ENCODE measurements around the gene FUT2.
"Not testable (repeated sequence)": the region's sequence is repeated elsewhere in the genome, so short reads cannot be mapped to it uniquely, and the experiment has no call there.

Gene FUT2

GRCh38 chr19:48680006-48680405, 15.8 kb upstream of the FUT2 start:
- not testable (repeated sequence) for H3K36me3 Mint-ChIP-seq (ENCODE audit: low read depth); H3K27me3 Mint-ChIP-seq; H3K4me1 Mint-ChIP-seq (ENCODE audit: low read depth); H3K4me3 Mint-ChIP-seq; H3K27ac Mint-ChIP-seq; H3K9me3 Mint-ChIP-seq

DNA sequence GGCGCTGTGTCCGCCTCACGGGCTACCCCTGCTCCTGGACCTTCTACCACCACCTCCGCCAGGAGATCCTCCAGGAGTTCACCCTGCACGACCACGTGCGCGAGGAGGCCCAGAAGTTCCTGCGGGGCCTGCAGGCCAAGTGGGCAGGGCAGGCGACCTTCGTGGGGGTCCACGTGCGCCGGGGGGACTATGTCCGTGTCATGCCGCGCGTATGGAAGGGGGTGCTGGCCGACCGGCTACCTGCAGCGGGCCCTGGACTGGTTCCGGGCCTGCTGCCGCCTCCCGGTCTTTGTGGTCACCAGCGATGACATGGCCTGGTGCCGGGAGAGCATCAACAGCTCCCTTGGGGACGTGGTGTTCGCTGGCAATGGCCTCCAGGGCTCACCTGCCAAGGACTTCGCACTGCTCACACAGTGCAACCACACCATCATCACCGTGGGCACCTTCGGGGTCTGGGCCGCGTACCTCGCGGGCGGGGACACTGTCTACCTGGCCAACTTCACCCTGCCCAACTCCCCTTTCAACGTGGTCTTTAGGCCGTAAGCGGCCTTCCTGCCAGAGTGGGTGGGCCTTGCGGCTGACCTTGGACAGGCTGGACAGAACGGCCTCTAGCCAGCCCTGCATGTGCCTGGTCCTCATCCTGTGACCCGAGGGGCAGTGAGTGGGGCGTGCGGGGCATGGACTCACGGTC, 15.2 kb upstream of the FUT2 start:
- H3K36me3 Mint-ChIP-seq (ENCODE audit: low read depth) = no peaks in the 10 kb centered on the region
- no peak overlapping the region for H3K4me3 Mint-ChIP-seq
- H3K9me3 Mint-ChIP-seq = no peaks in the 10 kb centered on the region
- peaks cover under 1% of the 10 kb centered on the region for H3K4me1 Mint-ChIP-seq (ENCODE audit: low read depth)
- no peaks in the 10 kb centered on the region for H3K27me3 Mint-ChIP-seq
- H3K27ac Mint-ChIP-seq = no peak overlapping the region

DNA sequence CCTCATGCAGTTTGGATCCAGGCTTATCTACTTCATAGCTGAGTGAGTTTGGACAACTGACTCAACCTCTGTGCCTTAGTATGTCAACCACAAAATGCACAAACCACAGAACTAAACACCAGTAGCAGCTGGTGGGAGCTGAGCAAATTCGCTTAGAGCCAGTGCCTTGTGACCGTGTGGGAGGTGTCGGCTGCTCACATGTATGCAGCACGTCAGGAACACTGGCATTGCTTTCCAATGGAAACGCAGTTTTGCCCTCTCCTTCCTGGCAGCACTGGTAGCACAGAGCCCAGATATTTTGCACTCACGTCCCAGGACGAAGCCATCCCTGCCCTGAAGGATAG, 14.7 kb upstream of the FUT2 start:
- Mint-ChIP-seq H3K9me3 (no peaks in the 10 kb centered on the region), H3K4me3 (no peak overlapping the region), H3K27me3 (no peaks in the 10 kb centered on the region), H3K36me3 (ENCODE audit: low read depth) (no peaks in the 10 kb centered on the region), H3K4me1 (ENCODE audit: low read depth) (no peaks in the 10 kb centered on the region), H3K27ac (no peak overlapping the region)

DNA sequence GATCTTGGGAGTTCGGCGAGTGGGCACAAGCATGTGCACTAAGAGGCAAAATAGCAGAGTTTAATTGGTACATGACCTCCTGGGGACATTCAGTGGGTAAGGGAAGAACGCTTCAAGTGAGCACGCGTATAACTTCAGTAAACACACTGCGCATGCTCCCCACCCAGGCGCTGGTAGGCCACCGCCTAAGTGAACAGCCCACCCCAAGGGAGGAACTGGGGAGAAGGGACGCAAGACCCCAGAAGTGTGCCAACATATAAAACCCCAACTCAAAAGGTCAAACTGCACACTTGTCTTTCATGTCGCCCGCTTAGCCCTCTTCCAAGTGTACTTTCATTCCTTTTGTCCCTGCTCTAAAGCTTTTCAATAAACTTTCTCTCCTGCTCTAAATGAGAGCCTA, 12.4 kb upstream of the FUT2 start:
- no peak overlapping the region for H3K27ac Mint-ChIP-seq
- H3K4me3 Mint-ChIP-seq = no peak overlapping the region
- no peaks in the 10 kb centered on the region for H3K27me3 Mint-ChIP-seq
- H3K4me1 Mint-ChIP-seq (ENCODE audit: low read depth) = no peaks in the 10 kb centered on the region
- no peaks in the 10 kb centered on the region for H3K36me3 Mint-ChIP-seq (ENCODE audit: low read depth)
- H3K9me3 Mint-ChIP-seq = no peaks in the 10 kb centered on the region

DNA sequence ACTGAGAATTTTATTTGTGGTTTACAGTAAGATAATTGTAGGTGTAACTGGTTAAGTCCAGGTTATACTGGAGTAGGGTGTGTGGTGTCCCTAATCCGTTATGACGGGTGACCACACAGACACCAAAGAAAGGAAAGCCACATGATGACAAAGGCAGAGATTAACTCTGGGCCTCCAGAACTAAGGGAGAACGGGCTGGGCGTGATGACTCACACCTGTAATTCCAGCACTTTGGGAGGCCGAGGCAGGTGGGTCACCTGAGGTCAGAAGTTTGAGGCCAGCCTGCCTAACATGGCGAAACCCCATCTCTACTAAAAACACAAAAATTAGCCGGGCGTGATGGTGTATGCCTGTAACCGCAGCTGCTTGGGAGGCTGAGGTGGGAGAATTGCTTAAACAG, 10.2 kb upstream of the FUT2 start:
- no peaks in the 10 kb centered on the region for H3K27me3 Mint-ChIP-seq
- H3K4me1 Mint-ChIP-seq (ENCODE audit: low read depth) = no peaks in the 10 kb centered on the region
- H3K4me3 Mint-ChIP-seq = no peak overlapping the region
- no peak overlapping the region for H3K27ac Mint-ChIP-seq
- no peaks in the 10 kb centered on the region for H3K9me3 Mint-ChIP-seq
- no peaks in the 10 kb centered on the region for H3K36me3 Mint-ChIP-seq (ENCODE audit: low read depth)

DNA sequence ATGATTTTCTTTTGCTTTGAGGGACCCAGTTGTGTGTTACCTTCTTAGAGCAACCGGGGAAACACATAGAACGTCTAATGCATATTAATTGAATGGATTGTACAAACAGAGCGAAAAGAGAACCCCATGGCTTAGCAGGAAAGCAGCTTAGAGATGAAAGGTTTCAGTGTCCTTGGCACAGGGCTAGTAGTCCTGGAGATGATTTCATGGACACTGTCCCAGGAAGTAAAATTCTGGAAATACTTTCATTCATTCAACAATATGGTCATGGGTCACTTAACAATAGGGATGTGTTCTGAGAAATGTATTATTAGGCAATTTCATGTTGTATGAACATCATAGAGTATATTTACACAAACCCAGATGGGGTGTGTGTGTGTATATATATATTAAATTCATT, 9.7 kb upstream of the FUT2 start:
- no peaks in the 10 kb centered on the region for H3K27me3 Mint-ChIP-seq
- H3K9me3 Mint-ChIP-seq = no peaks in the 10 kb centered on the region
- no peaks in the 10 kb centered on the region for H3K36me3 Mint-ChIP-seq (ENCODE audit: low read depth)
- H3K27ac Mint-ChIP-seq = no peak overlapping the region
- no peak overlapping the region for H3K4me3 Mint-ChIP-seq
- H3K4me1 Mint-ChIP-seq (ENCODE audit: low read depth) = no peaks in the 10 kb centered on the region

GRCh38 chr19:48686637-48687036, 9.1 kb upstream of the FUT2 start:
- H3K36me3 Mint-ChIP-seq (ENCODE audit: low read depth); H3K9me3 Mint-ChIP-seq; H3K4me3 Mint-ChIP-seq; H3K4me1 Mint-ChIP-seq (ENCODE audit: low read depth); H3K27ac Mint-ChIP-seq; H3K27me3 Mint-ChIP-seq: not testable (repeated sequence)

DNA sequence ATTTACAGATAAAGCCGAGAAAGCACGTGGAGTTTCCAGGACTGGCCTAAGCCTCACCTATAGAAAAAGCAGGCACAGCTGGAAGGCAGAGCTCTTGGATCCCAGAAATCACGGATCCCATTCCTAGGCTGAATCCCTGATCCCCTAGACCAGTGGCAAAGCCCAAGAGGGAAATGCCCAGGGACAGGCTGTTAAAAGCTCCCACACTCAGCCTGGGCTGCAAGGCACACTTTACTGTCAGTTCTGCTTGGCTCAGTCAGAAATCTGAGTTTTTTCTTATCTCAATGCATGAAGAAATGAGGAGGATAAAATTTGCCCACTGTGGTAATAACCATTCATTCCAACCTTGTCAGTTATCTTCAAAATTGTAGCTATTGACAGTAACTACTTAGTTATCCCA, 8.0 kb upstream of the FUT2 start:
- Mint-ChIP-seq H3K27ac (no peak overlapping the region), H3K4me1 (ENCODE audit: low read depth) (no peaks in the 10 kb centered on the region), H3K36me3 (ENCODE audit: low read depth) (no peaks in the 10 kb centered on the region), H3K9me3 (no peaks in the 10 kb centered on the region), H3K27me3 (no peaks in the 10 kb centered on the region), H3K4me3 (no peak overlapping the region)

- Mint-ChIP-seq H3K36me3 (ENCODE audit: low read depth) (no peaks in the 10 kb centered on the region), H3K9me3 (no peaks in the 10 kb centered on the region), H3K4me3 (no peak overlapping the region), H3K27ac (no peak overlapping the region), H3K27me3 (no peaks in the 10 kb centered on the region), H3K4me1 (ENCODE audit: low read depth) (no peaks in the 10 kb centered on the region)
These were observed 6.3 kb upstream of the FUT2 start for GRCh38 chr19:48689449-48689848.

DNA sequence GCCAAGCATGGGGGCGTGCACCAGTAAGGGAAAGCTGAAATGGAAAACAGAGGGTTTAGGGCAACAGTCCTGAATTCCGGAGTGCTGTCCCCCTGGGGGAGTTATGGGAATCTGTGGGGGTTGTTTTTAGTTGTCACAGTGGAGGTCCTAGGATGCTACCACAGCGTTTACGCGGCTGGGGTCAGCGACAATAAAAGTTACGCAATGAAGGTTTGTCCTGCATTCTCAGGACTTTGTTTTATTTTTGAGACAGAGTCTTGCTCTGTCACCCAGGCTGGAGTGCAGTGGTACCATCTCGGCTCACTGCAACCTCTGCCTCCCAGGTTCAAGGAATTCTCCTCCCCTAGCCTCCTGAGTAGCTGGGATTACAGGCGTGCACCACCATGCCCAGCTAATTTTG, 2.1 kb upstream of the FUT2 start:
- not testable (repeated sequence) for H3K9me3 Mint-ChIP-seq; H3K27ac Mint-ChIP-seq; H3K4me1 Mint-ChIP-seq (ENCODE audit: low read depth); H3K4me3 Mint-ChIP-seq; H3K36me3 Mint-ChIP-seq (ENCODE audit: low read depth)
- H3K27me3 Mint-ChIP-seq = peaks cover 15% of the 10 kb centered on the region

- H3K4me1 Mint-ChIP-seq (ENCODE audit: low read depth) = peaks cover 7% of the 10 kb centered on the region
- H3K27ac Mint-ChIP-seq = no peak overlapping the region
- H3K36me3 Mint-ChIP-seq (ENCODE audit: low read depth) = no peaks in the 10 kb centered on the region
- no peaks in the 10 kb centered on the region for H3K9me3 Mint-ChIP-seq
- peaks cover 19% of the 10 kb centered on the region for H3K27me3 Mint-ChIP-seq
- peak overlapping the region; percentile 35 for H3K4me3 Mint-ChIP-seq
These were observed 711 bp downstream of the FUT2 start for GRCh38 chr19:48696353-48697010.

- Mint-ChIP-seq H3K27ac (no peak overlapping the region), H3K4me1 (ENCODE audit: low read depth) (peaks cover 7% of the 10 kb centered on the region), H3K36me3 (ENCODE audit: low read depth) (no peaks in the 10 kb centered on the region), H3K27me3 (peaks cover 19% of the 10 kb centered on the region), H3K4me3 (no peak overlapping the region), H3K9me3 (no peaks in the 10 kb centered on the region)
These were observed 2.3 kb downstream of the FUT2 start for GRCh38 chr19:48698046-48698445.

GRCh38 chr19:48702701-48703100, 6.9 kb downstream of the FUT2 start:
- no peaks in the 10 kb centered on the region for H3K36me3 Mint-ChIP-seq (ENCODE audit: low read depth)
- peaks cover 7% of the 10 kb centered on the region for H3K27me3 Mint-ChIP-seq
- H3K27ac Mint-ChIP-seq = no peak overlapping the region
- H3K4me3 Mint-ChIP-seq = no peak overlapping the region
- no peaks in the 10 kb centered on the region for H3K4me1 Mint-ChIP-seq (ENCODE audit: low read depth)
- no peaks in the 10 kb centered on the region for H3K9me3 Mint-ChIP-seq

DNA sequence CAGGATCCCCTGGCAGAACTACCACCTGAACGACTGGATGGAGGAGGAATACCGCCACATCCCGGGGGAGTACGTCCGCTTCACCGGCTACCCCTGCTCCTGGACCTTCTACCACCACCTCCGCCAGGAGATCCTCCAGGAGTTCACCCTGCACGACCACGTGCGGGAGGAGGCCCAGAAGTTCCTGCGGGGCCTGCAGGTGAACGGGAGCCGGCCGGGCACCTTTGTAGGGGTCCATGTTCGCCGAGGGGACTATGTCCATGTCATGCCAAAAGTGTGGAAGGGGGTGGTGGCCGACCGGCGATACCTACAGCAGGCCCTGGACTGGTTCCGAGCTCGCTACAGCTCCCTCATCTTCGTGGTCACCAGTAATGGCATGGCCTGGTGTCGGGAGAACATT, 7.5 kb downstream of the FUT2 start:
- Mint-ChIP-seq H3K4me1 (ENCODE audit: low read depth) (no peaks in the 10 kb centered on the region), H3K27me3 (peaks cover 4% of the 10 kb centered on the region), H3K9me3 (no peaks in the 10 kb centered on the region), H3K36me3 (ENCODE audit: low read depth) (no peaks in the 10 kb centered on the region), H3K4me3 (no peak overlapping the region), H3K27ac (no peak overlapping the region)

GRCh38 chr19:48705431-48705830, 9.7 kb downstream of the FUT2 start:
- H3K9me3 Mint-ChIP-seq = no peaks in the 10 kb centered on the region
- no peaks in the 10 kb centered on the region for H3K4me1 Mint-ChIP-seq (ENCODE audit: low read depth)
- no peaks in the 10 kb centered on the region for H3K36me3 Mint-ChIP-seq (ENCODE audit: low read depth)
- no peak overlapping the region for H3K27ac Mint-ChIP-seq
- H3K4me3 Mint-ChIP-seq = no peak overlapping the region
- H3K27me3 Mint-ChIP-seq = no peaks in the 10 kb centered on the region

DNA sequence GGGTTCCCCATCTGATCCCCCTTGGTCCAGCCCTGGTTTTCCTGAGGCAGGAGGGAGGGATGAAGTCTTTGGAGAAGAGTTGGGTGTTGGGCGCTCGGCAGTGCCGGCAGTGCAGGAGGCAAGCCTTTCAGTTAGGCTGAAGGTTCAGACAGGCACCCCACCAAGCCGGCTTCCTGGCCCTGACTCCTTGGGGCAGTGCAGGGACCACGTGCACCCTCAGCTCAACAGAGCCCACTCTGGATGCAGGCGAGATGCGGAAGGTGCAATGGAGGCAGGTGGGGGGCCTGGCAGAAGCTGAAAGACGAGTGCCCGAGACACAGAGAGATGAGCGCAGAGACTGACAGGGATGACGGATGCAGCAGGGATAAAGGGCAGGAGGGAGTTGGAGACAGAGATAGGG, 12.7 kb downstream of the FUT2 start:
- H3K4me3 Mint-ChIP-seq = no peak overlapping the region
- no peaks in the 10 kb centered on the region for H3K36me3 Mint-ChIP-seq (ENCODE audit: low read depth)
- H3K27me3 Mint-ChIP-seq = no peaks in the 10 kb centered on the region
- H3K9me3 Mint-ChIP-seq = no peaks in the 10 kb centered on the region
- peaks cover 6% of the 10 kb centered on the region for H3K4me1 Mint-ChIP-seq (ENCODE audit: low read depth)
- no peak overlapping the region for H3K27ac Mint-ChIP-seq
